Urothelium cell line (cell line): ENCODE results near the gene POM121L2.

ENCODE experiments used
- DNase-seq: peaks from one replicate; pipeline ENCODE4 v3.0.0; 2011; ENCODE audit warnings: low spot score, mixed read lengths
- FAIRE-seq: peaks from 2 replicates; lab custom pipeline; 2011; peaks lifted over from hg19 to GRCh38; lab: Jason Lieb, UNC

POM121L2 gene

GRCh38 chr6:27263886-27264285 is 48.2 kb downstream of the POM121L2 start:
- no peak for DNase-seq
- no peak for FAIRE-seq

GRCh38 chr6:27260836-27261375 is 51.2 kb downstream of the POM121L2 start:
- no peak for DNase-seq
- FAIRE-seq, result no peak

GRCh38 chr6:27260369-27260768 is 51.7 kb downstream of the POM121L2 start:
- FAIRE-seq (no peak), DNase-seq (no peak)
